ENCODE data around the gene MATCAP1. TPM values are rescaled to one million over a fixed set of nuclear protein-coding genes. Genes with fewer than 3 reads are reported as not detected.

Gene MATCAP1
- total RNA-seq, 1 experiment from 2014 or later, result 51.2 TPM

GRCh38 chr16:67191411-67191994 lies 7.7 kb upstream of the MATCAP1 start:
- Histone ChIP-seq H2BK20ac (ENCODE audit: low read depth, low read length, poor library complexity, severe bottlenecking) (no peak overlapping the region), H3K79me1 (ENCODE audit: insufficient read depth, low read depth, low read length, poor library complexity, severe bottlenecking) (peaks cover 13% of the 10 kb centered on the region), H2BK120ac (ENCODE audit: low read depth, low read length, poor library complexity, severe bottlenecking) (no peak overlapping the region), H3K4me1 (ENCODE audit: insufficient read depth, low read length) (no peaks in the 10 kb centered on the region), H3K79me2 (ENCODE audit: insufficient read depth, low read length) (peaks cover 13% of the 10 kb centered on the region; the same call in 1 of the 2 replicates), H3T11ph (ENCODE audit: low read length) (no peak overlapping the region), H3K23me2 (ENCODE audit: insufficient read length, low read depth, low read length, poor library complexity, severe bottlenecking) (peaks cover 8% of the 10 kb centered on the region), H2BK12ac (ENCODE audit: insufficient read length, low read depth, low read length) (no peak overlapping the region), H4K5ac (ENCODE audit: insufficient read length, low read depth, low read length) (no peak overlapping the region), H3K27ac (ENCODE audit: insufficient read length, low read depth, low read length) (no peak overlapping the region), H2BK15ac (ENCODE audit: low read depth, low read length) (no peak overlapping the region), H3K14ac (ENCODE audit: insufficient read depth, low read length) (no peak overlapping the region), H3K23ac (ENCODE audit: insufficient read length, low read depth, low read length) (no peak overlapping the region), H2AFZ (ENCODE audit: low read length) (no peak overlapping the region), H4K8ac (replicated peaks; ENCODE audit: insufficient read length, low read depth, low read length) (no peak overlapping the region), H3K4me2 (ENCODE audit: insufficient read depth, insufficient read length, low read length) (peak overlapping the region; percentile 89), H4K91ac (ENCODE audit: insufficient read length, low read depth, low read length) (no peak overlapping the region), H4K20me1 (ENCODE audit: control insufficient read depth, insufficient read depth, insufficient read length) (no peaks in the 10 kb centered on the region), H2AK5ac (ENCODE audit: insufficient read length, low read length) (no peak overlapping the region), H3K9ac (ENCODE audit: extremely low read depth, insufficient read length, low read length) (no peak overlapping the region), H3K27me3 (ENCODE audit: insufficient read depth, low read length) (no peaks in the 10 kb centered on the region; the same call in 1 of the 2 replicates), H3K4ac (ENCODE audit: low read depth, low read length) (no peak overlapping the region), H3K18ac (ENCODE audit: insufficient read length, low read depth, low read length) (no peak overlapping the region), H3K9me3 (ENCODE audit: control insufficient read depth, low read depth, low read length) (no peaks in the 10 kb centered on the region), H2BK5ac (ENCODE audit: insufficient read length, low read length) (no peak overlapping the region), H3K56ac (ENCODE audit: insufficient read length, low read depth, low read length) (no peak overlapping the region)
- no CpG with 5 or more reads among the region's 9 CpGs for WGBS (ENCODE audit: extremely low coverage, insufficient read length, low lambda C conversion rate)
- Mint-ChIP-seq H3K4me1 (peaks cover 23 to 34% of the 10 kb centered on the region in 2 experiments), H3K36me3 (ENCODE audit: insufficient read depth in 1 of 3, low read depth in 3 of 3) (peaks cover 31 to 39% (median 37%) of the 10 kb centered on the region in 3 experiments), H3K27me3 (ENCODE audit: low read depth) (peaks cover 8% of the 10 kb centered on the region), H3K4me3 (peak overlapping the region; percentile 86 to 93), H3K27ac (no peak overlapping the region), H3K9me3 (no peaks in the 10 kb centered on the region; a peak in 1 of 5 replicates)
- no peak for DNase-seq
- TF ChIP-seq CTCF (conservative IDR thresholded peaks at IDR 0.05), result no peak

Data from H9 (cell line).